Transverse colon (tissue), 4 donors: ENCODE measurements around the gene UBFD1.
"Not testable (repeated sequence)": the region's sequence is repeated elsewhere in the genome, so short reads cannot be mapped to it uniquely, and the experiment has no call there.

Experiments used
- POLR2A ChIP-seq: fragments of 450-650 bp; IDR thresholded peaks from one replicate; pipeline ENCODE4 v1.6.1; 2016; ENCODE audit warnings: antibody characterized with exemption, mild to moderate bottlenecking, moderate library complexity
- POLR2AphosphoS5 ChIP-seq, 3 donors: sonication (generic); formaldehyde crosslinking; IDR thresholded peaks; one replicate each; pipeline ENCODE4 v1.6.1; 2016; ENCODE audit warnings: antibody characterized with exemption in 3 of 3
- TF ChIP-seq, protein P1 (sequence below), 5 experiments: fragments of 200-600 bp in 3 of 5; fragments of 450-650 bp in 2 of 5; sonication (generic) in 3 of 5; IDR thresholded peaks; 1 replicate in 2 of 5; 2 replicates in 3 of 5; pipeline ENCODE4 v1.5.1; 2016 to 2017; ENCODE audit warnings: antibody characterized with exemption in 5 of 5, inconsistent platforms in 3 of 5, mild to moderate bottlenecking in 2 of 5, moderate library complexity in 1 of 5

DNA sequence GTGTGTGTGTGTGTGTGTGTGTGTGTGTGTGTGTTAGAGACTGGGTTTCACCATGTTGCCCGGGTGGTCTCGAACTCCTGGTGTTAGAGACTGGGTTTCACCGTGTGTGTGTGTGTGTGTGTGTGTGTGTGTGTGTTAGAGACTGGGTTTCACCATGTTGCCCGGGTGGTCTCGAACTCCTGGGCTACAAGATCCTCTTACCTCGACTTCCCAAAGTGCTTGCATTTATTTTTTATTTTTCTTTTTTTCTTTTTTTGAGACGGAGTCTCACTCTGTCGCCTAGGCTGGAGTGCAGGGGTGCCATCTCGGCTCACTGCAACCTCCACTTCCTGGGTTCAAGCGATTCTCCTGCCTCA lies 46.6 kb upstream of the UBFD1 start:
- TF ChIP-seq POLR2AphosphoS5 (IDR thresholded peaks at IDR 0.05); POLR2A: not testable (repeated sequence)
- TF ChIP-seq, protein P1, sequence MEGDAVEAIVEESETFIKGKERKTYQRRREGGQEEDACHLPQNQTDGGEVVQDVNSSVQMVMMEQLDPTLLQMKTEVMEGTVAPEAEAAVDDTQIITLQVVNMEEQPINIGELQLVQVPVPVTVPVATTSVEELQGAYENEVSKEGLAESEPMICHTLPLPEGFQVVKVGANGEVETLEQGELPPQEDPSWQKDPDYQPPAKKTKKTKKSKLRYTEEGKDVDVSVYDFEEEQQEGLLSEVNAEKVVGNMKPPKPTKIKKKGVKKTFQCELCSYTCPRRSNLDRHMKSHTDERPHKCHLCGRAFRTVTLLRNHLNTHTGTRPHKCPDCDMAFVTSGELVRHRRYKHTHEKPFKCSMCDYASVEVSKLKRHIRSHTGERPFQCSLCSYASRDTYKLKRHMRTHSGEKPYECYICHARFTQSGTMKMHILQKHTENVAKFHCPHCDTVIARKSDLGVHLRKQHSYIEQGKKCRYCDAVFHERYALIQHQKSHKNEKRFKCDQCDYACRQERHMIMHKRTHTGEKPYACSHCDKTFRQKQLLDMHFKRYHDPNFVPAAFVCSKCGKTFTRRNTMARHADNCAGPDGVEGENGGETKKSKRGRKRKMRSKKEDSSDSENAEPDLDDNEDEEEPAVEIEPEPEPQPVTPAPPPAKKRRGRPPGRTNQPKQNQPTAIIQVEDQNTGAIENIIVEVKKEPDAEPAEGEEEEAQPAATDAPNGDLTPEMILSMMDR (IDR thresholded peaks at IDR 0.05), result not testable (repeated sequence)
